RPMI7951 (cell line): ENCODE measurements around the gene KCTD1. TPM values are rescaled to one million over a fixed set of nuclear protein-coding genes. Genes with fewer than 3 reads are reported as not detected.

Source experiments
- DNase-seq: peaks from one replicate; pipeline ENCODE4 v3.0.0-alpha.2; 2012; ENCODE audit warnings: low read depth
- total RNA-seq: library from RNA; depleted of rRNA; stranded (reverse); fragments of >200 nt; shearing (Covaris generic); gene quantifications from 2 replicates; pipeline ENCODE4 v1.2.3, GENCODE V29; 2014

KCTD1 gene
- total RNA-seq, 1 experiment from 2014 or later = 19.2 TPM

GRCh38 chr18:26524002-26524401 lies 24.4 kb downstream of the KCTD1 start:
- no peak for DNase-seq

GRCh38 chr18:26521617-26522016 lies 26.7 kb downstream of the KCTD1 start:
- no peak for DNase-seq

- no peak for DNase-seq
Measured at GRCh38 chr18:26520974-26521373, 27.4 kb downstream of the KCTD1 start.

GRCh38 chr18:26519114-26519513 lies 29.2 kb downstream of the KCTD1 start:
- DNase-seq = no peak

GRCh38 chr18:26516964-26517363 lies 31.4 kb downstream of the KCTD1 start:
- DNase-seq = no peak

GRCh38 chr18:26515643-26516487 lies 32.5 kb downstream of the KCTD1 start:
- no peak for DNase-seq

GRCh38 chr18:26511339-26512071 lies 36.8 kb downstream of the KCTD1 start:
- DNase-seq = no peak

GRCh38 chr18:26510337-26510736 lies 38.0 kb downstream of the KCTD1 start:
- DNase-seq = no peak

- DNase-seq = no peak
Measured at GRCh38 chr18:26506012-26506411, 42.3 kb downstream of the KCTD1 start.

- DNase-seq = no peak
Measured at GRCh38 chr18:26504831-26505230, 43.5 kb downstream of the KCTD1 start.

- peak; percentile 44 for DNase-seq
Measured at GRCh38 chr18:26503382-26503781, 45.0 kb downstream of the KCTD1 start.

GRCh38 chr18:26502823-26503222 lies 45.5 kb downstream of the KCTD1 start:
- DNase-seq = no peak

- no peak for DNase-seq
Measured at GRCh38 chr18:26497866-26498265, 50.5 kb downstream of the KCTD1 start.

GRCh38 chr18:26496528-26496927 lies 51.8 kb downstream of the KCTD1 start:
- DNase-seq = no peak

- DNase-seq = no peak
Measured at GRCh38 chr18:26495287-26495686, 53.1 kb downstream of the KCTD1 start.

- DNase-seq = peak; percentile 60
Measured at GRCh38 chr18:26493021-26493420, 55.3 kb downstream of the KCTD1 start.

GRCh38 chr18:26491194-26491816 lies 57.0 kb downstream of the KCTD1 start:
- DNase-seq = no peak

GRCh38 chr18:26489881-26490280 lies 58.5 kb downstream of the KCTD1 start:
- no peak for DNase-seq

GRCh38 chr18:26489191-26489590 lies 59.2 kb downstream of the KCTD1 start:
- no peak for DNase-seq

GRCh38 chr18:26488417-26489009 lies 59.8 kb downstream of the KCTD1 start:
- DNase-seq = no peak

GRCh38 chr18:26487437-26487836 lies 60.9 kb downstream of the KCTD1 start:
- no peak for DNase-seq

GRCh38 chr18:26483633-26484032 lies 64.7 kb downstream of the KCTD1 start:
- no peak for DNase-seq
